Gastrocnemius medialis (tissue), 4 donors: ENCODE measurements around the gene NOTCH1.
"Not testable (repeated sequence)": the region's sequence is repeated elsewhere in the genome, so short reads cannot be mapped to it uniquely, and the experiment has no call there.

Source experiments
- POLR2A ChIP-seq, 2 donors: fragments of 450-650 bp; IDR thresholded peaks; one replicate each; pipeline ENCODE4 v1.6.1; 2017; ENCODE audit warnings: antibody characterized with exemption in 2 of 2, mild to moderate bottlenecking in 2 of 2, moderate library complexity in 2 of 2
- TF ChIP-seq, protein P1 (sequence below), 5 experiments: fragments of 450-650 bp in 3 of 5; fragments of 200-600 bp in 2 of 5; sonication (generic) in 2 of 5; IDR thresholded peaks in 4 of 5; conservative IDR thresholded peaks in 1 of 5; 1 replicate in 4 of 5; 2 replicates in 1 of 5; pipeline ENCODE4 v1.5.1; 2016 to 2019; ENCODE audit warnings: antibody characterized with exemption in 5 of 5, mild to moderate bottlenecking in 3 of 5, moderate library complexity in 3 of 5

DNA sequence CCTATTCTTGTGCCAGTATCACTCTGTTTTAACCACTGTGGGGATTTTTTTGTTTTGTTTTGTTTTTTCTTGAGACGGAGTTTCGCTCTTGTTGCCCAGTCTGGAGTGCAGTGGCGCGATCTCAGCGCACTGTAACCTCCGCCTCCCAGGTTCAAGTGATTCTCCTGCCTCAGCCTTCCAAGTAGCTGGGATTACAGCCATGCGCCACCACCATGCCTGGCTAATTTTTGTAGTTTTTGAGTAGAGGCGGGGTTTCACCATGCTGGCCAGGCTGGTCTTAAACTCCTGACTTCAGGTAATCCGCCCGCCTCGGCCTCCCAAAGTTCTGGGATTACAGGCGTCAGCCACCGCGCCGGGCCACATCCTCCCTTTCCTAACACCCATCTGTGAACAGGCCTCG is 28.8 kb upstream of the NOTCH1 start:
- not testable (repeated sequence) for TF ChIP-seq POLR2A (IDR thresholded peaks at IDR 0.05)
- TF ChIP-seq, protein P1, sequence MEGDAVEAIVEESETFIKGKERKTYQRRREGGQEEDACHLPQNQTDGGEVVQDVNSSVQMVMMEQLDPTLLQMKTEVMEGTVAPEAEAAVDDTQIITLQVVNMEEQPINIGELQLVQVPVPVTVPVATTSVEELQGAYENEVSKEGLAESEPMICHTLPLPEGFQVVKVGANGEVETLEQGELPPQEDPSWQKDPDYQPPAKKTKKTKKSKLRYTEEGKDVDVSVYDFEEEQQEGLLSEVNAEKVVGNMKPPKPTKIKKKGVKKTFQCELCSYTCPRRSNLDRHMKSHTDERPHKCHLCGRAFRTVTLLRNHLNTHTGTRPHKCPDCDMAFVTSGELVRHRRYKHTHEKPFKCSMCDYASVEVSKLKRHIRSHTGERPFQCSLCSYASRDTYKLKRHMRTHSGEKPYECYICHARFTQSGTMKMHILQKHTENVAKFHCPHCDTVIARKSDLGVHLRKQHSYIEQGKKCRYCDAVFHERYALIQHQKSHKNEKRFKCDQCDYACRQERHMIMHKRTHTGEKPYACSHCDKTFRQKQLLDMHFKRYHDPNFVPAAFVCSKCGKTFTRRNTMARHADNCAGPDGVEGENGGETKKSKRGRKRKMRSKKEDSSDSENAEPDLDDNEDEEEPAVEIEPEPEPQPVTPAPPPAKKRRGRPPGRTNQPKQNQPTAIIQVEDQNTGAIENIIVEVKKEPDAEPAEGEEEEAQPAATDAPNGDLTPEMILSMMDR (IDR thresholded peaks at IDR 0.05 in 4 of 5, conservative IDR thresholded peaks at IDR 0.05 in 1 of 5): not testable (repeated sequence)
